Muscle layer of colon (tissue), 2 donors: ENCODE measurements around the gene PTGIS.

Source experiments
- H3K27ac ChIP-seq: one replicate; pipeline ENCODE4 v1.7.0; 2013; ENCODE audit warnings: low read depth, mild to moderate bottlenecking, low read length, moderate library complexity
- H3K27me3 ChIP-seq, 2 donors: one replicate each; pipeline ENCODE4 v1.7.0; 2013; ENCODE audit warnings: low read length in 2 of 2, mild to moderate bottlenecking in 2 of 2; ENCODE audit not compliant: insufficient read depth in 2 of 2, control insufficient read depth in 1 of 2
- H3K36me3 ChIP-seq: one replicate; pipeline ENCODE4 v1.7.0; 2013; ENCODE audit warnings: mild to moderate bottlenecking, low read length; ENCODE audit not compliant: insufficient read depth
- H3K4me1 ChIP-seq: one replicate; pipeline ENCODE4 v1.7.0; 2013; ENCODE audit warnings: mild to moderate bottlenecking, low read length; ENCODE audit not compliant: insufficient read depth
- H3K4me3 ChIP-seq, 2 donors: one replicate each; pipeline ENCODE4 v1.7.0; 2013; ENCODE audit warnings: low read length in 2 of 2, low read depth in 1 of 2, mild to moderate bottlenecking in 1 of 2, moderate library complexity in 1 of 2
- H3K9ac ChIP-seq: one replicate; pipeline ENCODE4 v1.7.0; 2013; ENCODE audit warnings: low read length
- H3K9me3 ChIP-seq: one replicate; pipeline ENCODE4 v1.7.0; 2013; ENCODE audit warnings: mild to moderate bottlenecking, low read length
- donor health status: abdominal sarcoma.
- donor health status: Adenocarcinoma of cecum.

Gene PTGIS

DNA sequence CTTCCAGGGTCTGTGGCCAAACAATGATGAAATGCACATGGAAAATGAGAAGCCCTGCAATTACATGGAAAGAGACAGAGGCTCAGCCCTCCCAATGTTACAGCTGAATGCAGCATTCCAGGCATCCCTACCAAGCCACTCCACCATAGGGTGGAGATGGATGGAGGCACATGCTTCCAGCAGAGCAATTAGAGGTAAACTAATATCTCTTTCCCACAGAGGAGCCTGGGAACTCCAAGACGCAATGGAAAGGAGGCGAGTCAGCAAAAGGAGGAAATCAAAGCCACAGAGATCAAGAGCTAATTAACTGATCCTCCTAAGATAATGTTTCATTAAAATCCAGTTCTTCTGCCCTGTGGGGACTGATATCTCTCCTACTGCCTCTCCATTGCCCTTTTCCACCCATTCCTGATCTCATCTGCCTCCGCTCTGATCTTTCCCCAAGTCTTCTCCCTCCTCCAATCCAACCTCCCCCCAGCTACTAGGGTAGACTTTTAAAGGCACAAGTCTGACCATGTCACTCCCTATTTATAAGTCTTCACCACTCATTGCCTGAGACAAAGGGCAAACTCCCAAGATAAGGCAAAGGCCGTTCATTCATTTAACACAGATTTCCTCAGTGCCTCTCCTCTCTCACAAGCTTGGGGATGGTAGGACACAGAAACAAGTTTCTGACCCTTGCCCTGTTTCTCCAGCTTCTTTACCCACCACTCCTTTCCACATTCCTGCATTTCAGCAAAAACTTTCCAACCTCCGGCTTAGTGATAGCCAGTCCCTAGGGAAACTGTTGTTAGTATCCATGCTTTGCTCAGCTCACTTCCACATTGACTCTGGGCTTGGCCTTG is 71.2 kb downstream of the PTGIS start:
- Histone ChIP-seq H3K4me3 (no peak overlapping the region), H3K9me3 (no peaks in the 10 kb centered on the region), H3K36me3 (no peaks in the 10 kb centered on the region), H3K4me1 (no peaks in the 10 kb centered on the region), H3K9ac (no peak overlapping the region), H3K27me3 (no peaks in the 10 kb centered on the region), H3K27ac (no peak overlapping the region)

DNA sequence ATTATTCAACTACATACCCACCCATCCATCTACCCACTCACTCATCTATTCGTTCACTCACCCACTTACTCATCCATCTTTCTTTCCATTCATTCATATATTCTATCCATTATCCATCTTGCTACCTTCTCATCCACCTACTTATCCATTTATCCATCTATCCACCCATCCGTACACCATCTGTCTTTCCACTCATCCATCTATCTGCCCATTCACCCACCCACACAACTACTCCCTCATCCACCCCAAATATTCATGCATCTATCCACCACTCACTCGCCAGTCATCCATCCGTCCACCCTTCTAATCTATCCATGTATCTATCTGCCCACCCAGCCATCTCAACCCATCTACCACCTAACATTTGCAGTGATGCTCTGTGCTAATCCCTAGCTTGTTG is 71.9 kb downstream of the PTGIS start:
- H3K36me3 ChIP-seq: no peaks in the 10 kb centered on the region
- no peak overlapping the region for H3K27ac ChIP-seq
- no peak overlapping the region for H3K9ac ChIP-seq
- no peaks in the 10 kb centered on the region for H3K9me3 ChIP-seq
- no peaks in the 10 kb centered on the region for H3K4me1 ChIP-seq
- no peaks in the 10 kb centered on the region for H3K27me3 ChIP-seq
- H3K4me3 ChIP-seq: no peak overlapping the region

DNA sequence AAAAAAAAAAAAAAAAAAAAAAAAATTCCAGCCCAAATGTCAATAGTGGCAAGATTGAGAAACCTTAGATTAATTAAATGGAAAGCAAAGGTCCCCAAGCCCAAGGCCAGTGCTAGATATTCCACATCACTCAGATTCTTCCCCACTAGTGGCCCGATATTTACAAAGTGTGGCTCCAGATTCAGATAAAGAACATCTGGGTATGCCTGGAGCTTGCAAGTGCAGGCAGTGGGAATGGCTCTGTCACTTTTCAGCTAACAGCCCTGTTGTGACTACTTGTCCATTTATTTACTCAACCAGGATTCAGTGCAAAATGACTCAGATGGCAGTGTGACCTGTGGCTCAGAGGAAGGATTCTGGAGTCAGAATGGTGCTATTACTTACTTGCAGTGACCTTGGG is 77.2 kb downstream of the PTGIS start:
- H3K27me3 ChIP-seq: no peaks in the 10 kb centered on the region

DNA sequence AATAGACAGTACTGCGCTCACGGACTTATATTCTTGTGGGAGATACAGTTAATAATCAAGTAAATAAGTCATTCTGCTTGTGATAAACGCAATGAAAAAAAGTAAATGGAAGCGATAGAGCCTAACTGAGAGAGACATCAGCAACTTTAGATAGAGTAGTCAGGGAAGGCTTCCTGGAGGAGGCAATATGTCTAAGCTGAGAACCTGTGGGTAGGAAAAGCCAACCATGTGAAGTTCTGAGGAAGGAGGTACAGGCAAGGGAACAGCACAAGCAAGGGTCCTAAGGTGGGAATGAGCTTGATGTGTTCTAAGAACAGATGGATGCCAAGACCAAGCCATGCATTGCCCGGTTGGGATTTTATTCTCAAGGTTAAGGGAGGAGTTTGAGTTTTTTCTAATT is 78.2 kb downstream of the PTGIS start:
- H3K27me3 ChIP-seq: no peaks in the 10 kb centered on the region
- H3K27ac ChIP-seq: no peak overlapping the region

More for the DNA sequence above, 77.2 kb downstream of the PTGIS start:
- Histone ChIP-seq H3K4me1 (no peaks in the 10 kb centered on the region), H3K36me3 (no peaks in the 10 kb centered on the region), H3K27ac (no peak overlapping the region), H3K4me3 (no peak overlapping the region), H3K9me3 (no peaks in the 10 kb centered on the region), H3K9ac (no peak overlapping the region)

DNA sequence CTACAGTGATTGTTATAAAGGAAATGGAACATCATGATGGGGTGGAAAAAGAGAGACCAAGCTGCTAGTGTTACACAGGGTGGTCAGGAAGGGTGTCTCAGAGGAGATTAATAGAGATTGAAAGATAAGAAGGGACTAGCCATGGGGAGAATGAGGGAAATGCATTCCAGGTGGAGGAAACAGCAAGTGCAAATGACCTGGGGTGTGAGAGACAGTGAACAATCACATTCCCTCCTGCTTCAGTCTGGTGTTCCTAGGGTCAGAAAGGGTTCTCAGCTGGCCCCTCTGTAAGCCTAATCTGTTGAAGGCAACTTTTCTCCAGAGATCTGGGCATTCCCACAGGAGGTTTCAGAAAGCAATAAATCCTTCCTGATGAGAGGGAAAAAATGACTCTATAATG is 81.9 kb downstream of the PTGIS start:
- Histone ChIP-seq H3K4me1 (peaks cover 11% of the 10 kb centered on the region), H3K36me3 (peaks cover 7% of the 10 kb centered on the region), H3K4me3 (no peak overlapping the region), H3K27me3 (no peaks in the 10 kb centered on the region), H3K9ac (no peak overlapping the region), H3K27ac (no peak overlapping the region), H3K9me3 (no peaks in the 10 kb centered on the region)

More for the DNA sequence above, 78.2 kb downstream of the PTGIS start:
- no peak overlapping the region for H3K9ac ChIP-seq
- H3K36me3 ChIP-seq: no peaks in the 10 kb centered on the region
- H3K9me3 ChIP-seq: no peaks in the 10 kb centered on the region
- H3K4me3 ChIP-seq: no peak overlapping the region
- H3K4me1 ChIP-seq: no peaks in the 10 kb centered on the region

DNA sequence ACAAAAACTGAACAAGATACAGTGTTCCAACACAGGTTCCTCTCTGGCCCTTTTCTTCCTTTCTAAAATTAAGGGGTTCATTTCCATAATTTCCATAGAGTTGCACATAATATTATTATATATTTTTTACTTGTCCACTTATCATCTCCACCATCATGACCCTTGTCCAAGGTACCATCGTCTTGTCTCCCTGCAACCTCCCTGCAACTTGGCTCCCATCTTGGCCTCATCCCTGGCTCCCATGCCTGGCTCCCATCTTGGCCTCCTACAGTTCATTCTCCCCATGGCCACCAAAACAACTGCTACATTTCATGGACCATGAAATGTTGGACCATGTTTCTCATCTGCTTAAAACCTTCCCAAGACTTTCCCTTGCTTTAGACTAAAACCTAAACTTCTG is 82.4 kb downstream of the PTGIS start:
- H3K4me3 ChIP-seq: no peak overlapping the region
- peaks cover 9% of the 10 kb centered on the region for H3K36me3 ChIP-seq
- H3K4me1 ChIP-seq: peaks cover 12% of the 10 kb centered on the region
- no peaks in the 10 kb centered on the region for H3K9me3 ChIP-seq
- H3K27me3 ChIP-seq: no peaks in the 10 kb centered on the region
- no peak overlapping the region for H3K9ac ChIP-seq
- no peak overlapping the region for H3K27ac ChIP-seq

DNA sequence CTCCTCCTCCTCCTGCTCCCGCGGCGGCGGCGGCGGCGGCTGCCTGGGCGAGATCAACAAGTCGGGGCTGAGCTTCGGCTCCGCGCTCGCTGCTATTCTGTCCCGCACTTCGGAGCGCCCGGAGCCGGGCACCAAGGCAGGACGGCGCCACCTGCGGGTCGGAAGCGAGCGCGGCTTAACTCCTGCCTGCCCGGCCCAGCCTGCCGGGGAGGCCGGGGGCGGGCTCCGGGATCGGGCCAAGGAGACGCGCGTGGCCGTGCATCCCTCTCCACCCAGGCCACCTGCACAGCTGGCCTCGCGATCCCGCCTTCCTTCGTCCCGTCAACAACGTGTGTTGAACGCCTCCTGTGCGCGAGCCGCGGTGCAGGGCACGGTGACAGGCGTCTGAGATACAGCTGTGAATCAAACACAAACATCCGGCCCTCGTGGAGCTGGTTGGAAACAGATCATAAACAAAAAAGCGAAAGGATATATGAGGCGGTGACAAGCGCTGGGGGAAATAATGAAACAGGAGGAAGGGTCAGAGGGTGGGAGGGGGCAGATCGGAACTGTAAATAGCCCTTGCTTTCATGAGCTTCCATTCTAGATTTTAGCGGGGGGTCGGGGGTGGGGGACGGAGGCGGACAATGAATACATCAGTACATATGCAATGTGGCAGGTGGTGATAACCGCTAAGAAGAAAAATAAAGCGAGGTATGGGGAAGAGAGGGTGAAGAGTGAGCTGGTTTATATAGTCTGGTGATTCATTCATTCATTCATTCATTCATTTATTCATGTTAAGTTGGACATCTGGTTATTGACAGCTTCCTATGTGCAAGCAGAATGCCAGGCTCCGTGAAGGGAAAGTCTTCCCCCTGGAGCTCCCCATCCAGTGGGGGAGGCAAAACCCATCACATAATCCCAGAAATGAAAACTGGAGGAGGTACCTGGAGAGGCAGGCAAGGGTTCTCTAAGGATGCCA is 83.5 kb downstream of the PTGIS start:
- Histone ChIP-seq H3K27me3 (no peaks in the 10 kb centered on the region), H3K4me1 (peaks cover 21% of the 10 kb centered on the region), H3K9me3 (no peaks in the 10 kb centered on the region), H3K27ac (no peak overlapping the region), H3K4me3 (peak overlapping the region; percentile 52 to 73), H3K36me3 (peaks cover 9% of the 10 kb centered on the region), H3K9ac (no peak overlapping the region)

DNA sequence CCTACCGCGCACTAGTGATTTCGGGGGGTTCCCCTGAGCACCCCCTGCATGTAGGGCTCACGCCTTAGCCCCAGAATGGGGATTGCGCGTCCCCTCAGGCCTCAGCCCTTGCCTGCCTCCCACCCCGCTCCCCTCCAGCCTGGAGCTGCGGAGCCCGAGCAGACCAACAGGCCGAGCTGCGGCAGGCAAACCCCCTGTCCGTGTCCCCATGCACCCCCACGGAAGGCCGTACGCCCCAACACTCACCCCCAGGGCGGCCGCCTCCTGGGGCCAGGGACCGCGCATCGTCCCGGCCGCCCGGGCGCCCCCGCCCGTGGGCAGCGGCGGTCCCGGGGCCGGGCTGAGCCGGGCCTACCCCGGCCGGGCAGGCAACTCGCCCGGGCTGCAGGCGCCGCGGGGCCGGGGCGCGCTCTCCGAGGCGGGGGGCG is 84.2 kb downstream of the PTGIS start:
- Histone ChIP-seq H3K4me3 (peak overlapping the region; percentile 66 to 67), H3K36me3 (peaks cover 9% of the 10 kb centered on the region), H3K9ac (no peak overlapping the region), H3K9me3 (no peaks in the 10 kb centered on the region), H3K4me1 (peaks cover 21% of the 10 kb centered on the region), H3K27ac (peak overlapping the region; percentile 82), H3K27me3 (no peaks in the 10 kb centered on the region)

DNA sequence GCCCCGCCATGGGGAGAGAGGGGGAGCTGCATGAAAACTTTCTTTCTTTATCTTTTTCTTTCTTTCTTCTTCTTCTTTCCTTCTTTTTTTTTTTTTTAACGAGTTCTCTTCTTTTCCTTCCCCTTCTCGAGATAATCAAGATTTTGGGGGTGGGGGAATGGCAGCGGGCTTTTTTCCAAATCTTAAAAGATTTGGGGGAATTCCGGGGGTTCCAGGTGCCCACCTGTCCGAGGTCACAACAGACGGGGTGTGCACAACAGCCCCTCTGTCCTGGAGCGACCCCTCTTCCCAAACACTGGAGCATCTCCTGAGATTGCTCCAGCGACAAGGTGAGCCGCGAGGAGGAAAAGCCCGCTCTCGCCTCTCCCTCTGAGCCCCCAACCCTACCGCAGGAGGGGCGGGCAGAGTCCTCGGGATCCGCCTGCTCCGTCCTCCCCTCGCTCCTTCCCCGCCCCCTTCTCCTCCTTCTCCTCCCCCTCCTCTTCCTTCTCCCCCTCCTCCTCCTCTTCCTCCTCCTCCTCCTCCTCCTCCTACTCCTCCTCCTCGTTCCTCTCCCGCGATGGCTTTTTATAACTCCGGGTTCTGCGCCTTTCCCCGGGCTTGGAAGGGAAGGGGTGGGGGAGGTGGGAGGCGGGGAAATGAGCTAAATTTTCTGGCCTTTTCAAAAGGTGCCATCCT is 84.8 kb downstream of the PTGIS start:
- Histone ChIP-seq H3K36me3 (peaks cover 9% of the 10 kb centered on the region), H3K4me3 (peak overlapping the region; percentile 66 to 67), H3K9ac (no peak overlapping the region), H3K9me3 (no peaks in the 10 kb centered on the region), H3K27ac (peak overlapping the region; percentile 82), H3K4me1 (peaks cover 21% of the 10 kb centered on the region), H3K27me3 (no peaks in the 10 kb centered on the region)

DNA sequence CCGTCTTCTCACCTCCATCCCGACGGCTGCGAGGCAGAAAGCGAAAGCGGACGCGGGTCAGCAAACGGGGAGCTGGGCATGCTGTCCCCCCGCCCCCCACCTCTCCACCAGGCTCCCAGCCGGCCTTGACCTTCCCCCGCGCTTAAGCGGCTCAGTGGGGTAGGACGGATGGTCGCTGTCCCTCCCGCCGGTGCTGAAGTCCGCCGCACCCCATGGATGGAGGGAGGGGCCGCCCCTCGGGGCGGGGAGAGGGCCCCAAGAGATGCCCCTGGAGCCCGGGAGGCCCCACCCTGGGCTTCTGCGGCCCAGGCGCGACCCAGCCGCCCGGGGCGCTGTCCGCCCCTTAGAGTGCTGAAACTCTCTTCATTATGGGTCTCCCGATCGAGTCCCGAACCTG is 85.3 kb downstream of the PTGIS start, which contains the start of gene KCNB1:
TSS of gene KCNB1 (minus strand) at position 48 of the 397 bp plus-strand sequence. CDS start 188 bp downstream, outside the sequence.
- Histone ChIP-seq H3K4me1 (peaks cover 21% of the 10 kb centered on the region), H3K36me3 (peaks cover 9% of the 10 kb centered on the region), H3K9ac (no peak within 1 kb of the TSS), H3K4me3 (peak within 1 kb of the TSS; percentile 66 to 67), H3K9me3 (no peaks in the 10 kb centered on the region), H3K27ac (peak within 1 kb of the TSS; percentile 82), H3K27me3 (no peaks in the 10 kb centered on the region)

DNA sequence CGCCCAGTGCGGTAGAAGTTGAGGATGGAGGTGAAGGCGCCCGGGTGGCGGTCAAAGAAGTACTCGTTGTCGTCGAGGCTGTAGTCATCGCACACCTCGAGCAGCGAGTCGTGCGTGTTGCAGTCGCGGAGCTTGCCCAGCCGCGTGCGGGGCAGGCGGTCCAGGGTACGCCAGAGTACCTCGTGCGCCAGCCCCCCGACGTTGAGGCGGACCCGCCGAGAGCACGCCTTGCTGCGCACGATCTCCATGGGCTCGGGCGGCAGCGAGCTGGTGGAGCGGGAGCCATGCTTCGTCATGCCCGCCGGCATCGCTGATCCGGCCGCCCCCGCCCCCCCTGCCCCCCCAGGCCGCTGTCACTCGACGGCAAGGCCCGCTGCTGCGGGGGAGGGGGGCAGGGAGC is 85.8 kb downstream of the PTGIS start:
- H3K36me3 ChIP-seq: peaks cover 9% of the 10 kb centered on the region
- H3K4me3 ChIP-seq: no peak overlapping the region
- peak overlapping the region; percentile 49 for H3K27ac ChIP-seq
- H3K4me1 ChIP-seq: peaks cover 21% of the 10 kb centered on the region
- no peaks in the 10 kb centered on the region for H3K27me3 ChIP-seq
- no peaks in the 10 kb centered on the region for H3K9me3 ChIP-seq
- H3K9ac ChIP-seq: no peak overlapping the region
